Neuronal stem cell (in vitro differentiated cells): Measurements from ENCODE around the gene CTSV.
"Not testable (repeated sequence)": the region's sequence is repeated elsewhere in the genome, so short reads cannot be mapped to it uniquely, and the experiment has no call there.

Experiments used
- DNase-seq: peaks from one replicate; pipeline ENCODE4 v3.0.0-alpha.2; 2013; ENCODE audit warnings: low spot score
- H2AFZ ChIP-seq: one replicate; pipeline ENCODE4 v1.6.1; 2013; ENCODE audit warnings: mild to moderate bottlenecking, low read length, inconsistent platforms
- H2AK5ac ChIP-seq: 2 replicates; pipeline ENCODE4 v1.6.1; 2013; ENCODE audit warnings: low read depth, mild to moderate bottlenecking, inconsistent platforms, low read length, moderate library complexity, mixed read lengths
- H2BK120ac ChIP-seq: 2 replicates; pipeline ENCODE4 v1.6.1; 2013; ENCODE audit warnings: low read depth, mild to moderate bottlenecking, inconsistent platforms, low read length, moderate library complexity, mixed read lengths
- H2BK12ac ChIP-seq: one replicate; pipeline ENCODE4 v1.6.1; 2013; ENCODE audit warnings: low read length, inconsistent platforms
- H2BK15ac ChIP-seq: 2 replicates; pipeline ENCODE4 v1.6.1; 2013; ENCODE audit warnings: mild to moderate bottlenecking, low read length, inconsistent platforms, mixed read lengths
- H2BK5ac ChIP-seq: one replicate; pipeline ENCODE4 v1.6.1; 2013; ENCODE audit warnings: inconsistent platforms, mild to moderate bottlenecking, low read length, moderate library complexity
- H3K14ac ChIP-seq: one replicate; pipeline ENCODE4 v1.6.1; 2013; ENCODE audit warnings: low read length, inconsistent platforms
- H3K18ac ChIP-seq: 2 replicates; pipeline ENCODE4 v1.6.1; 2013; ENCODE audit warnings: low read length, inconsistent platforms
- H3K23ac ChIP-seq: 2 replicates; pipeline ENCODE4 v1.6.1; 2013; ENCODE audit warnings: low read depth, mild to moderate bottlenecking, mixed read lengths, low read length, inconsistent platforms; ENCODE audit not compliant: poor library complexity
- H3K27ac ChIP-seq: replicated peaks from 3 replicates; pipeline ENCODE4 v1.5.1; 2013; ENCODE audit warnings: low read length, inconsistent platforms
- H3K27me3 ChIP-seq, 3 experiments: 2 replicates each; pipeline ENCODE4 v1.6.1; 2013; ENCODE audit warnings: low read length in 3 of 3, mild to moderate bottlenecking in 2 of 3, inconsistent platforms in 1 of 3, low read depth in 1 of 3, mixed read lengths in 1 of 3, moderate library complexity in 1 of 3; ENCODE audit not compliant: control insufficient read depth in 3 of 3, insufficient read depth in 3 of 3
- H3K36me3 ChIP-seq, 2 donors: replicated peaks in 1 of 2; 2 replicates each; pipeline ENCODE4 v1.6.1; 2013; ENCODE audit warnings: low read length in 2 of 2; ENCODE audit not compliant: control insufficient read depth in 2 of 2, insufficient read depth in 2 of 2
- H3K4ac ChIP-seq: 2 replicates; pipeline ENCODE4 v1.6.1; 2013; ENCODE audit warnings: inconsistent platforms, mild to moderate bottlenecking, low read length, moderate library complexity
- H3K4me1 ChIP-seq, 2 donors: 1 replicate in 1 of 2; 2 replicates in 1 of 2; pipeline ENCODE4 v1.6.1; 2013; ENCODE audit warnings: low read length in 2 of 2, low read depth in 1 of 2; ENCODE audit not compliant: control insufficient read depth in 2 of 2, insufficient read depth in 1 of 2
- H3K4me2 ChIP-seq: one replicate; pipeline ENCODE4 v1.6.1; 2013; ENCODE audit warnings: mild to moderate bottlenecking, low read length, inconsistent platforms; ENCODE audit not compliant: insufficient read depth, poor library complexity, severe bottlenecking
- H3K4me3 ChIP-seq, 2 donors: 2 replicates each; pipeline ENCODE4 v1.5.1; 2013; ENCODE audit warnings: low read length in 2 of 2, mild to moderate bottlenecking in 2 of 2, inconsistent platforms in 1 of 2, moderate library complexity in 1 of 2
- H3K79me1 ChIP-seq: one replicate; pipeline ENCODE4 v1.6.1; 2013; ENCODE audit warnings: low read depth, mild to moderate bottlenecking, inconsistent platforms, low read length, moderate library complexity
- H3K9ac ChIP-seq: one replicate; pipeline ENCODE4 v1.6.1; 2013; ENCODE audit warnings: mild to moderate bottlenecking, low read depth, low read length, inconsistent platforms; ENCODE audit not compliant: poor library complexity
- H3K9me3 ChIP-seq, 2 donors: replicated peaks in 1 of 2; 2 replicates each; pipeline versions ENCODE3 to v1.6.1; 2013; ENCODE audit warnings: low read length in 2 of 2, mild to moderate bottlenecking in 2 of 2, inconsistent platforms in 1 of 2, low read depth in 1 of 2, mixed read lengths in 1 of 2, moderate library complexity in 1 of 2; ENCODE audit not compliant: control insufficient read depth in 2 of 2, insufficient read depth in 1 of 2
- H4K8ac ChIP-seq: one replicate; pipeline ENCODE4 v1.6.1; 2013; ENCODE audit warnings: low read depth, mild to moderate bottlenecking, inconsistent platforms, low read length, moderate library complexity
- H4K91ac ChIP-seq: one replicate; pipeline ENCODE4 v1.6.1; 2013; ENCODE audit warnings: low read length, low read depth, mild to moderate bottlenecking, inconsistent platforms; ENCODE audit not compliant: poor library complexity
- WGBS, 2 donors: extraction: QIAGEN DNeasy Blood & Tissue Kit; methylation state at CpG; one replicate each; pipeline ENCODE4 v1.1.7; 2013; ENCODE audit warnings: missing lambda C conversion rate in 2 of 2, mixed read lengths in 1 of 2; ENCODE audit not compliant: insufficient read length in 2 of 2, insufficient replicate concordance in 1 of 2; ENCODE audit errors: extremely low coverage in 2 of 2; 5-methylcytosine and 5-hydroxymethylcytosine counted together

Gene CTSV

DNA sequence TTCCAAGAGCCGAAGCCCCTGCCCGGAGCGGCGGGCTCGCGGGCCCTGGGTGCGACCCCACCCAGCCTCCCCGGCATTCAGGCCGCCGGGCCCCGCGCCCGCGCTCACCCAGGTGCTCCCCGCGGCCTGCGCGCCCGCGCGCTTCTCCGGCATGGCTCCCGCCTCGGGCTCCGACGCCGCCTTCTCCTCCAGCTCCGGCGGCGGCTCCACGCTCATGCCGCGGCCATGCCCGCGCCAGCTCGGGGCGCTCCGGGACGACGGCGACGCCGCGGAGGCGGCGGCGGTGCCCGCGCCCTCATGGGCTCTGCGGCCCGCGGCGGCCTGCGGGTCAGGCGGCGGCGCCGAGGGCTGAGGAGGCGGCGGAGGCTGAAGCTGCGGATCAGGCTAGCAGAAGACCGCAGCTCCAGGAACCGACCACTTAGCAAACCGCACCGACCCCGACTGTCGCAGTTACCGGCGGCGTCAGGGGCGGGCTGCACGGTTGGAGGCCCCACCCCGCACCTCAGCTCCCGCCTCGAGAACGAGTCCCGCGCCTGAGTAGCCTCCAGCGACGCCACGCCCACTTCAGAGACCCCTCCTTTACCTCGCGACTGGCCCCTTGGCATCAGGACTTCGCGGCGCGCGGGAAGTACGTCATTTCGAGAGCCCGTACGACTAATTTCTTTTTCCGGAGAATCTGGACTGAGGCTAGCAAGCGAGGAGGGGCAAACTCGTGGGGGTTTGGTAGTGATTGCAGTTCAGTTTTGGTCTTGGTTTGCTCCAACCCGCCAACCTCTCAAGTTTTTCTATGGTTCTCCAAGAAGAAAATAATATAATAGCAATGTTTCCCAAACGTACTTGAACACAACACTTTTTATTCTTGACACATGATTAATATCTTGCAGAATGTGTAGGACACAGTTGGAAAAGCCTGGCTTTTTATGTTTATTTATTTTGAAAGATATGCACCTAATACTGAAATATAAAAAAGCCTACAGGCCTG, 25.5 kb downstream of the CTSV start:
- no CpG with 5 or more reads among the region's 97 CpGs for WGBS, 2 donors
- Histone ChIP-seq H2AFZ (peak overlapping the region; percentile 80), H3K27ac (peak overlapping the region; percentile 63)

DNA sequence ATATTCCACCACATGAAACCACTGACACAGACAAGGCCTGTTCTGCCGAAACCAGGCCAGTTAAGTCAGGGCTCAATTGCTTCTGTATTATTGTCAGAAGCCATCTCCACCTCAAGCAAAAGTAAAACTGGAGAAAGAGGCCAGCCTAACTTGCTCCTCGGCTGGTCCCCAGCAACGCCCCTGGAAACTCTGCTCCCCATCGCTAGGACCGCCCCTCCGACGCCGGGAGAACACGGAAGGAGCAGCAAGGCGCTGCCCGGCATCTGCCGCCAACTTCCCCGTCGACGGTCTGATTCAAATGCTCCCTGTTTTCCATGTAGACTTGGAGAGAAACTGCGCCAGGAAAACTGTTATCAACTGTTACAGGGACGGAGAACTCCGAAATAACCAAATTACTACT, 26.3 kb downstream of the CTSV start:
- not testable (repeated sequence) for H3K36me3 ChIP-seq, H2AFZ ChIP-seq, H4K8ac ChIP-seq, H3K14ac ChIP-seq, H3K27ac ChIP-seq, H4K91ac ChIP-seq, H3K9ac ChIP-seq, H3K18ac ChIP-seq, H2BK12ac ChIP-seq, DNase-seq, H3K4me1 ChIP-seq, H2BK5ac ChIP-seq, H3K9me3 ChIP-seq, H2BK120ac ChIP-seq, H3K4ac ChIP-seq, H3K27me3 ChIP-seq, H2BK15ac ChIP-seq, H3K79me1 ChIP-seq, H3K23ac ChIP-seq, H2AK5ac ChIP-seq
- no CpG with 5 or more reads among the region's 18 CpGs for WGBS, 2 donors
- Histone ChIP-seq H3K4me2 (peak overlapping the region; percentile 49), H3K4me3 (peak overlapping the region; percentile 72 to 81)

More for the DNA sequence above, 25.5 kb downstream of the CTSV start:
- H2BK12ac ChIP-seq, H3K27me3 ChIP-seq, H3K4me1 ChIP-seq, H3K18ac ChIP-seq, H2BK5ac ChIP-seq, H3K14ac ChIP-seq, H2AK5ac ChIP-seq, H2BK120ac ChIP-seq, H3K36me3 ChIP-seq, H2BK15ac ChIP-seq, H3K9me3 ChIP-seq, H4K8ac ChIP-seq, H3K4ac ChIP-seq, H4K91ac ChIP-seq, H3K79me1 ChIP-seq, H3K23ac ChIP-seq: not testable (repeated sequence)
- peak overlapping the region; percentile 45 for H3K4me2 ChIP-seq
- peak; percentile 45 for DNase-seq
- H3K4me3 ChIP-seq, result peak overlapping the region; percentile 72 to 91
- H3K9ac ChIP-seq, result peak overlapping the region; percentile 81

DNA sequence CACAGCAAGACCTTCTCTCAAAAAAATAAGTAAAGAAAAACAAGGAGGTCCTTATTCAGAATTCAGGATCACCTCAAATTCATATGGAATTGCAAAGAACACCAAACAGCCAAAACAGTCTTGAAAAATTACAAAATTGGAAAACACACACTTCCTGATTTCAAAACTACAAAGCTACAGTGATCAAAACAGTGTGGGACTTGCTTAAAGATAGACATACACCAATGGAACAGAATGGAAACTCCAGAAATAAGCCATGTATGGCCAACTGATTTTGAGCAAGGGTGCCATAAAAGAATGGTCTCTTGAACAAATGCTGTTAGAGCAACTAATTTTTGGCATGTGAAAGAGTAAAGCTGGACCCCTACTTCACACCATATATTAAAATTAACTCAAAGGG, 36.7 kb downstream of the CTSV start:
- not testable (repeated sequence) for H3K36me3 ChIP-seq, H4K91ac ChIP-seq, H2AK5ac ChIP-seq, H2BK5ac ChIP-seq, H3K4me2 ChIP-seq, H3K27ac ChIP-seq, H3K4me1 ChIP-seq, H2BK12ac ChIP-seq, H3K18ac ChIP-seq, H3K27me3 ChIP-seq, H2BK120ac ChIP-seq, H3K4ac ChIP-seq, H2AFZ ChIP-seq, H3K4me3 ChIP-seq, H2BK15ac ChIP-seq, H3K79me1 ChIP-seq, H3K9ac ChIP-seq, H3K23ac ChIP-seq, H3K9me3 ChIP-seq, H4K8ac ChIP-seq, H3K14ac ChIP-seq, DNase-seq

DNA sequence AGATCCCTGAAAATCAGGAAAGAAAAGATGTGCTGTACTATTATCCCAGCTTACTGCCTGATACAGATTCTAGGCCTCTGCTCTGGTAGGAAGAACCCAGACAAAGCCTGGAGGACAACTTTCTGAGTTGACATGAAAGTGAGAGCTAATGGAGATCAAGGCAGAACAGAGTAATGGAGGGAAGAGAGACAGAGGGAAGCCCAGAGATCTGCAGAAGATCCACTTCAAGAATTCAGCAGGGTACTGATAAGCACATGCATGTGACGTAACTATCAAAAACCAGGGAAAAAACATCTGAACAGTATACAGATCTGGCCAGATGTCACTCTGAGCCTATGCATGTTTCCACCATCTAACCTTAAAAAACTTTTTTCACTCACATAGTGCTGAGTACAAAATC, 37.6 kb downstream of the CTSV start:
- not testable (repeated sequence) for H3K9ac ChIP-seq, H3K79me1 ChIP-seq, H4K8ac ChIP-seq, H3K27me3 ChIP-seq, H2BK120ac ChIP-seq, H3K4me2 ChIP-seq, H3K18ac ChIP-seq, H3K4me1 ChIP-seq, H2BK12ac ChIP-seq, H3K4ac ChIP-seq, DNase-seq, H3K27ac ChIP-seq, H3K14ac ChIP-seq, H2AK5ac ChIP-seq, H2BK5ac ChIP-seq, H3K4me3 ChIP-seq, H2BK15ac ChIP-seq, H3K36me3 ChIP-seq, H3K23ac ChIP-seq, H2AFZ ChIP-seq, H3K9me3 ChIP-seq, H4K91ac ChIP-seq
- no CpG with 5 or more reads among the region's 1 CpG for WGBS, 2 donors
